Measurements from ENCODE around the gene TMEM11. TPM values are rescaled to one million over a fixed set of nuclear protein-coding genes. Genes with fewer than 3 reads are reported as not detected.

TMEM11 gene
- total RNA-seq, 4 donors from 2014 or later, result 16.2 to 27.6 (median 21.5) TPM

GRCh38 chr17:21190078-21190477, 23.9 kb downstream of the TMEM11 start:
- TF ChIP-seq EP300 (IDR thresholded peaks at IDR 0.05) (no peak), POLR2A (IDR thresholded peaks at IDR 0.05) (no peak)
- TF ChIP-seq, protein P1, sequence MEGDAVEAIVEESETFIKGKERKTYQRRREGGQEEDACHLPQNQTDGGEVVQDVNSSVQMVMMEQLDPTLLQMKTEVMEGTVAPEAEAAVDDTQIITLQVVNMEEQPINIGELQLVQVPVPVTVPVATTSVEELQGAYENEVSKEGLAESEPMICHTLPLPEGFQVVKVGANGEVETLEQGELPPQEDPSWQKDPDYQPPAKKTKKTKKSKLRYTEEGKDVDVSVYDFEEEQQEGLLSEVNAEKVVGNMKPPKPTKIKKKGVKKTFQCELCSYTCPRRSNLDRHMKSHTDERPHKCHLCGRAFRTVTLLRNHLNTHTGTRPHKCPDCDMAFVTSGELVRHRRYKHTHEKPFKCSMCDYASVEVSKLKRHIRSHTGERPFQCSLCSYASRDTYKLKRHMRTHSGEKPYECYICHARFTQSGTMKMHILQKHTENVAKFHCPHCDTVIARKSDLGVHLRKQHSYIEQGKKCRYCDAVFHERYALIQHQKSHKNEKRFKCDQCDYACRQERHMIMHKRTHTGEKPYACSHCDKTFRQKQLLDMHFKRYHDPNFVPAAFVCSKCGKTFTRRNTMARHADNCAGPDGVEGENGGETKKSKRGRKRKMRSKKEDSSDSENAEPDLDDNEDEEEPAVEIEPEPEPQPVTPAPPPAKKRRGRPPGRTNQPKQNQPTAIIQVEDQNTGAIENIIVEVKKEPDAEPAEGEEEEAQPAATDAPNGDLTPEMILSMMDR (IDR thresholded peaks at IDR 0.05), result no peak
- Histone ChIP-seq H3K9me3 (no peaks in the 10 kb centered on the region), H3K36me3 (peaks cover 0 to 66% (median 0%) of the 10 kb centered on the region in 3 donors), H3K4me3 (no peak overlapping the region), H3K27ac (peak overlapping the region in 1 of 4 donors; percentile 61), H3K4me1 (peaks cover 0 to 25% (median 3%) of the 10 kb centered on the region in 4 donors), H3K27me3 (no peaks in the 10 kb centered on the region)
- WGBS, 2 donors, result 89 to 91% methylated on average over 6 of the region's 6 CpGs
- DNase-seq (ENCODE audit: low spot score in 2 of 2), result no peak

DNA sequence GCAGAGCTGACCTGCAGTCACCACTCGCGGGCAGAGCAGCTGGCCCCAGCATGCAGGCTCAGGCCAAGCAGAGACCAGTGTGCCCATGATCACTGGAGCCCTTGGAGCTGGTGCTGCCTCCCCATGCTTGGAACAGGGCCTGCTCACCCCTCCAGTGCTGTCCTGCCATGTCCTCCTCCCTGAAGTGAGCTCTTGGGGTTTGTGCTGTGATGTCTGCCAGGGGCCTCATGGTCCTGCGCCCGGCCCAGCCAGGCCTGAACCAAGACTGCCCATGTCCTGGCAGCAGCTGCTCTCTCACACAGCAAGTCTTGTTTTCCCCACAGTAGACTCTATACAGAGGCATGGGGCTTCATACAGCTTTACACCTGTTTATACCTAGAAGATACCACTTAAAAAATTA, 24.6 kb downstream of the TMEM11 start:
- peaks cover 0 to 18% (median under 1%) of the 10 kb centered on the region in 4 donors for H3K4me1 ChIP-seq
- H3K9me3 ChIP-seq, result no peaks in the 10 kb centered on the region
- WGBS, 2 donors, result 93 to 95% methylated on average over 2 to 4 of the region's 4 CpGs
- no peak for TF ChIP-seq EP300 (IDR thresholded peaks at IDR 0.05)
- TF ChIP-seq POLR2A (IDR thresholded peaks at IDR 0.05), result no peak
- TF ChIP-seq, protein P1 (IDR thresholded peaks at IDR 0.05), result no peak
- H3K27me3 ChIP-seq, result no peaks in the 10 kb centered on the region
- peaks cover 0 to 73% (median 0%) of the 10 kb centered on the region in 3 donors for H3K36me3 ChIP-seq
- H3K4me3 ChIP-seq, result no peak overlapping the region
- DNase-seq (ENCODE audit: low spot score in 2 of 2), result no peak
- H3K27ac ChIP-seq, result no peak overlapping the region

- Histone ChIP-seq H3K9me3 (no peaks in the 10 kb centered on the region), H3K27me3 (no peaks in the 10 kb centered on the region), H3K27ac (no peak overlapping the region), H3K4me3 (no peak overlapping the region), H3K4me1 (peaks cover 0 to 9% (median 0%) of the 10 kb centered on the region in 4 donors), H3K36me3 (peaks cover 0 to 64% (median 0%) of the 10 kb centered on the region in 3 donors)
- DNase-seq (ENCODE audit: low spot score in 2 of 2), result no peak
- TF ChIP-seq POLR2A (IDR thresholded peaks at IDR 0.05), result no peak
- TF ChIP-seq, protein P1 (IDR thresholded peaks at IDR 0.05), result no peak
- TF ChIP-seq EP300 (IDR thresholded peaks at IDR 0.05), result no peak
- 78 to 81% methylated on average over 6 of the region's 6 CpGs for WGBS, 2 donors
Observed at GRCh38 chr17:21186399-21187187, 27.4 kb downstream of the TMEM11 start.

- no peak for TF ChIP-seq POLR2A (IDR thresholded peaks at IDR 0.05)
- TF ChIP-seq, protein P1 (IDR thresholded peaks at IDR 0.05), result no peak
- no peak overlapping the region for H3K27ac ChIP-seq
- WGBS, 2 donors, result 100% methylated on average over 1 of the region's 1 CpG
- H3K27me3 ChIP-seq, result no peaks in the 10 kb centered on the region
- no peaks in the 10 kb centered on the region for H3K9me3 ChIP-seq
- no peaks in the 10 kb centered on the region for H3K4me1 ChIP-seq
- no peak overlapping the region for H3K4me3 ChIP-seq
- peaks cover 0 to 60% (median 0%) of the 10 kb centered on the region in 3 donors for H3K36me3 ChIP-seq
- no peak for DNase-seq (ENCODE audit: low spot score in 2 of 2)
Observed at GRCh38 chr17:21185061-21185460, 28.9 kb downstream of the TMEM11 start.

DNA sequence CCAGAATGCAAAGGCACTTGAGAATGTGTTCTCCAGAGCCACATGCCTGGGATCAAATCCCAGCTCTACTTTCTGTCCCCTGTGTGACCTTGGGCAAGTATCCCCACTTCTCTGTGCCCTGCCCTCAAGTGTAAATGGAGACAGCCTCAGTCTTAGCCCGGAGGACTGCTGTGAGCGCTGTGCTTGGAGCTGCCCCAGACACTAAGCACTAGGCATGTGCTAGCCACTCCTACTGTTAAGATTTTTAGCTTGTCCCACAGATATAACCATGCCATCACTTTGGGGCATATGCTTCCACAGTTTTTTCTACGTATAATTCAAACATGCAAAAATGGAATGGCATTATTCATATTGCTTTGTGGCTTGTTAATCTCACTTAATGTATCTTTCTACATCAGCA, 29.4 kb downstream of the TMEM11 start:
- no peak overlapping the region for H3K27ac ChIP-seq
- 87 to 95% methylated on average over 3 of the region's 3 CpGs for WGBS, 2 donors
- H3K4me3 ChIP-seq, result no peak overlapping the region
- no peaks in the 10 kb centered on the region for H3K4me1 ChIP-seq
- no peak for TF ChIP-seq POLR2A (IDR thresholded peaks at IDR 0.05)
- TF ChIP-seq, protein P1 (IDR thresholded peaks at IDR 0.05), result no peak
- TF ChIP-seq EP300 (IDR thresholded peaks at IDR 0.05), result no peak
- DNase-seq (ENCODE audit: low spot score in 2 of 2), result no peak
- no peaks in the 10 kb centered on the region for H3K9me3 ChIP-seq
- H3K27me3 ChIP-seq, result no peaks in the 10 kb centered on the region
- peaks cover 0 to 60% (median 0%) of the 10 kb centered on the region in 3 donors for H3K36me3 ChIP-seq
